Measurements from ENCODE around the gene INAFM1. TPM values are rescaled to one million over a fixed set of nuclear protein-coding genes. Genes with fewer than 3 reads are reported as not detected.

Gene INAFM1
- total and polyA plus RNA-seq, 9 of the 15 experiments (the other 6 are each of a cell fraction or from before 2014, with no cell fraction given), result 0.71 to 30.9 (median 3.1) TPM

DNA sequence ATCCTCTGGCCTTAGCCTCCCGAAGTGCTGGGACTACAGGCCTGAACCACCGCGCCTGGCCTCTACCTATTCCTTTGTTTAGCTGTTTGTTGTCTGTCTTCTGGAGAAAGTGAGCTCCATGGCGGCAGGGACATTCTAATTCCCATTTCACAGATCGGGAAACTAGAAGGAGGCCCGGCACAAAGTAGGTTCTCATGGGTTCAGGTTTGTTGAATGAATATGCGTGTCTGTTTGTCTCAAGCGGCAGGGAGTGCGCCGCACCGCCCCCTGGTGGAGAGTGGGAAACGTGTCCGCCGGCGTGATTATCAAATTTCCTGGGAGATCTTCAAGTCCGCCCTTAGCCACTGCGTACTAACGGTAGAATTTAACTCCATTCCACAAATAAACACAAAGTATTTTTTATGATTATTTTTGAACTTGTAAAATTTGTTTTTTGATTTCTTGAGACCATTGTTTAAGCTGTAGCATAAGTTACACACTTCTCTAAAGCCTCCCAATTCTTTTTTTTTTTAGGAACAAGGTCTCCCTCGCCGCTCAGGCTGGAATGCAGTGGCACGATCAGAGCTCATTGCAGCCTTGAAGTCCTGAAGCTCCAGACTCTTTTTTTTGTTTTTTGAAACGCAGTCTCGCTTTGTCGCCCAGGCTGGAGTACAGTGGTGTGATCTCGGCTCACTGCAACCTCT is 27.2 kb upstream of the INAFM1 start (continued):
- peak; percentile 44; the same call in 1 of the 2 replicates for TF ChIP-seq ARID1B (IDR thresholded peaks at IDR 0.05)
- TF ChIP-seq POLR3A (IDR thresholded peaks at IDR 0.05; ENCODE audit: borderline replicate concordance, extremely low read depth, insufficient read depth, insufficient read length), result no peak
- no peak for TF ChIP-seq U2AF2 (optimal IDR thresholded peaks at IDR 0.05; ENCODE audit: low read depth, low read length)
- 0 out of 2 replicates have a peak, but pooled peaks have one; percentile 24 for TF ChIP-seq BACH1 (tag; IDR thresholded peaks at IDR 0.05)
- TF ChIP-seq, protein P1, sequence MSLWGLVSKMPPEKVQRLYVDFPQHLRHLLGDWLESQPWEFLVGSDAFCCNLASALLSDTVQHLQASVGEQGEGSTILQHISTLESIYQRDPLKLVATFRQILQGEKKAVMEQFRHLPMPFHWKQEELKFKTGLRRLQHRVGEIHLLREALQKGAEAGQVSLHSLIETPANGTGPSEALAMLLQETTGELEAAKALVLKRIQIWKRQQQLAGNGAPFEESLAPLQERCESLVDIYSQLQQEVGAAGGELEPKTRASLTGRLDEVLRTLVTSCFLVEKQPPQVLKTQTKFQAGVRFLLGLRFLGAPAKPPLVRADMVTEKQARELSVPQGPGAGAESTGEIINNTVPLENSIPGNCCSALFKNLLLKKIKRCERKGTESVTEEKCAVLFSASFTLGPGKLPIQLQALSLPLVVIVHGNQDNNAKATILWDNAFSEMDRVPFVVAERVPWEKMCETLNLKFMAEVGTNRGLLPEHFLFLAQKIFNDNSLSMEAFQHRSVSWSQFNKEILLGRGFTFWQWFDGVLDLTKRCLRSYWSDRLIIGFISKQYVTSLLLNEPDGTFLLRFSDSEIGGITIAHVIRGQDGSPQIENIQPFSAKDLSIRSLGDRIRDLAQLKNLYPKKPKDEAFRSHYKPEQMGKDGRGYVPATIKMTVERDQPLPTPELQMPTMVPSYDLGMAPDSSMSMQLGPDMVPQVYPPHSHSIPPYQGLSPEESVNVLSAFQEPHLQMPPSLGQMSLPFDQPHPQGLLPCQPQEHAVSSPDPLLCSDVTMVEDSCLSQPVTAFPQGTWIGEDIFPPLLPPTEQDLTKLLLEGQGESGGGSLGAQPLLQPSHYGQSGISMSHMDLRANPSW (CRISPR knock-in tag; IDR thresholded peaks at IDR 0.05), result no peak
- TF ChIP-seq, protein P2, sequence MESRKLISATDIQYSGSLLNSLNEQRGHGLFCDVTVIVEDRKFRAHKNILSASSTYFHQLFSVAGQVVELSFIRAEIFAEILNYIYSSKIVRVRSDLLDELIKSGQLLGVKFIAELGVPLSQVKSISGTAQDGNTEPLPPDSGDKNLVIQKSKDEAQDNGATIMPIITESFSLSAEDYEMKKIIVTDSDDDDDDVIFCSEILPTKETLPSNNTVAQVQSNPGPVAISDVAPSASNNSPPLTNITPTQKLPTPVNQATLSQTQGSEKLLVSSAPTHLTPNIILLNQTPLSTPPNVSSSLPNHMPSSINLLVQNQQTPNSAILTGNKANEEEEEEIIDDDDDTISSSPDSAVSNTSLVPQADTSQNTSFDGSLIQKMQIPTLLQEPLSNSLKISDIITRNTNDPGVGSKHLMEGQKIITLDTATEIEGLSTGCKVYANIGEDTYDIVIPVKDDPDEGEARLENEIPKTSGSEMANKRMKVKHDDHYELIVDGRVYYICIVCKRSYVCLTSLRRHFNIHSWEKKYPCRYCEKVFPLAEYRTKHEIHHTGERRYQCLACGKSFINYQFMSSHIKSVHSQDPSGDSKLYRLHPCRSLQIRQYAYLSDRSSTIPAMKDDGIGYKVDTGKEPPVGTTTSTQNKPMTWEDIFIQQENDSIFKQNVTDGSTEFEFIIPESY (CRISPR knock-in tag; IDR thresholded peaks at IDR 0.05), result 0 out of 2 replicates have a peak, but pooled peaks have one; percentile 29
- TF ChIP-seq CCAR2 (IDR thresholded peaks at IDR 0.05; ENCODE audit: low read depth, low read length), result no peak
- peak; percentile 38; the same call in 1 of the 2 replicates for TF ChIP-seq BHLHE40 (IDR thresholded peaks at IDR 0.05; ENCODE audit: low read length)
- TF ChIP-seq CXXC5 (CRISPR knock-in tag; IDR thresholded peaks at IDR 0.05), result peak; percentile 71
- TF ChIP-seq CBX3 (IDR thresholded peaks at IDR 0.05; ENCODE audit: borderline replicate concordance in 1 of 2, low read length in 2 of 2), result peak in 1 of 2 experiments; percentile 93; a peak in 2 of 3 replicates
- peak; percentile 47; the same call in 1 of the 2 replicates for TF ChIP-seq DPF2 (IDR thresholded peaks at IDR 0.05)
- TF ChIP-seq, protein P3, sequence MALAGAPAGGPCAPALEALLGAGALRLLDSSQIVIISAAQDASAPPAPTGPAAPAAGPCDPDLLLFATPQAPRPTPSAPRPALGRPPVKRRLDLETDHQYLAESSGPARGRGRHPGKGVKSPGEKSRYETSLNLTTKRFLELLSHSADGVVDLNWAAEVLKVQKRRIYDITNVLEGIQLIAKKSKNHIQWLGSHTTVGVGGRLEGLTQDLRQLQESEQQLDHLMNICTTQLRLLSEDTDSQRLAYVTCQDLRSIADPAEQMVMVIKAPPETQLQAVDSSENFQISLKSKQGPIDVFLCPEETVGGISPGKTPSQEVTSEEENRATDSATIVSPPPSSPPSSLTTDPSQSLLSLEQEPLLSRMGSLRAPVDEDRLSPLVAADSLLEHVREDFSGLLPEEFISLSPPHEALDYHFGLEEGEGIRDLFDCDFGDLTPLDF (CRISPR knock-in tag; IDR thresholded peaks at IDR 0.05), result no peak
- TF ChIP-seq CBFA2T3 (IDR thresholded peaks at IDR 0.05), result 0 out of 2 replicates have a peak, but pooled peaks have one; percentile 9
- TF ChIP-seq CREB1 (IDR thresholded peaks at IDR 0.05), result 0 out of 2 replicates have a peak, but pooled peaks have one; percentile 20
- no peak for TF ChIP-seq CREB1 (CRISPR knock-in tag; IDR thresholded peaks at IDR 0.05)
- TF ChIP-seq MYC (IDR thresholded peaks at IDR 0.05; ENCODE audit: low read depth, low read length), result 0 out of 2 replicates have a peak, but pooled peaks have one; percentile 34
- no peak for TF ChIP-seq MYC (CRISPR knock-in tag; IDR thresholded peaks at IDR 0.05; ENCODE audit: borderline replicate concordance, low read depth)
- TF ChIP-seq, protein P4, sequence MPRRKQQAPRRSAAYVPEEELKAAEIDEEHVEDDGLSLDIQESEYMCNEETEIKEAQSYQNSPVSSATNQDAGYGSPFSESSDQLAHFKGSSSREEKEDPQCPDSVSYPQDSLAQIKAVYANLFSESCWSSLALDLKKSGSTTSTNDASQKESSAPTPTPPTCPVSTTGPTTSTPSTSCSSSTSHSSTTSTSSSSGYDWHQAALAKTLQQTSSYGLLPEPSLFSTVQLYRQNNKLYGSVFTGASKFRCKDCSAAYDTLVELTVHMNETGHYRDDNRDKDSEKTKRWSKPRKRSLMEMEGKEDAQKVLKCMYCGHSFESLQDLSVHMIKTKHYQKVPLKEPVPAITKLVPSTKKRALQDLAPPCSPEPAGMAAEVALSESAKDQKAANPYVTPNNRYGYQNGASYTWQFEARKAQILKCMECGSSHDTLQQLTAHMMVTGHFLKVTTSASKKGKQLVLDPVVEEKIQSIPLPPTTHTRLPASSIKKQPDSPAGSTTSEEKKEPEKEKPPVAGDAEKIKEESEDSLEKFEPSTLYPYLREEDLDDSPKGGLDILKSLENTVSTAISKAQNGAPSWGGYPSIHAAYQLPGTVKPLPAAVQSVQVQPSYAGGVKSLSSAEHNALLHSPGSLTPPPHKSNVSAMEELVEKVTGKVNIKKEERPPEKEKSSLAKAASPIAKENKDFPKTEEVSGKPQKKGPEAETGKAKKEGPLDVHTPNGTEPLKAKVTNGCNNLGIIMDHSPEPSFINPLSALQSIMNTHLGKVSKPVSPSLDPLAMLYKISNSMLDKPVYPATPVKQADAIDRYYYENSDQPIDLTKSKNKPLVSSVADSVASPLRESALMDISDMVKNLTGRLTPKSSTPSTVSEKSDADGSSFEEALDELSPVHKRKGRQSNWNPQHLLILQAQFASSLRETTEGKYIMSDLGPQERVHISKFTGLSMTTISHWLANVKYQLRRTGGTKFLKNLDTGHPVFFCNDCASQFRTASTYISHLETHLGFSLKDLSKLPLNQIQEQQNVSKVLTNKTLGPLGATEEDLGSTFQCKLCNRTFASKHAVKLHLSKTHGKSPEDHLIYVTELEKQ (CRISPR knock-in tag; IDR thresholded peaks at IDR 0.05), result no peak

All from K562 (cell line).